Stimulated activated CD4-positive, alpha-beta T cell treated with anti-CD3 and anti-CD28 coated beads, TNF-alpha, amount 100 ng/mL, for 4 hours (primary cell): ENCODE data around the gene IL6R.
A peak's percentile ranks its signal among the peaks of the same experiment; 100 is the strongest.
"Not testable (repeated sequence)": the region's sequence is repeated elsewhere in the genome, so short reads cannot be mapped to it uniquely, and the experiment has no call there.

Experiments
- DNase-seq, 3 experiments: peaks; one replicate each; pipeline ENCODE4 v3.0.0-alpha.2; 2020; ENCODE audit warnings: low read depth in 3 of 3

IL6R gene

GRCh38 chr1:154406886-154407197 lies 1.7 kb downstream of the IL6R start:
- DNase-seq, result no peak

- peak in 1 of 3 experiments; percentile 40 for DNase-seq
Measured at GRCh38 chr1:154407198-154408091, 2.3 kb downstream of the IL6R start.

DNA sequence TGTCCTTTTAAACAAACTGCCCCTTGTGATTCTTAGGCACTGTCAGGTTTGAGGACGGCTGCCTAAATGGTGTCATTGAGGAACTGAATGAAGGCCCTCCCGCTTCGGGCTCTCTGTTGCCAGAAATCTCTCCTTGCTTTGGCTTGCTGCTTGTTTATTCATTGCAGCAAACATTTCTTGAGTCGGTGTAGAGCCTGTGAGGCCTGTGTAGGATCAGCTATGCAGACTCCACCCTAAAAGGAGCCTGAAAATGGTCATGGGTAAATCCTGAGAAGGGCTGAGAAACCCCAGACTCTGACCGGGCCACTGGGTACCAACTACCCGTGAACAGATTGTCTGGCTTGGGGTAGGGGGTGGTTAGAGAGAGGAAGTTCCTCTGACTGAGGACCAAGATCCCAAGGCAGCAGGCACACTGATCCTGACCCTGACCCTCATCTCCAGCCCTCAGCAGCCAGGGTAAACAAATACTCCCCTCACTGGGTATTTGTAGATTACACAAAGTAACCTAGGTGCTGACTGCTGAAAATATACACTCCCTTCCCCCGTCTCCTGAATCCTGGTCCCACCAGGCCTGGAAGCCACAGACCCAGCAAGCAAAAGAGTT lies 3.1 kb downstream of the IL6R start:
- no peak for DNase-seq

DNA sequence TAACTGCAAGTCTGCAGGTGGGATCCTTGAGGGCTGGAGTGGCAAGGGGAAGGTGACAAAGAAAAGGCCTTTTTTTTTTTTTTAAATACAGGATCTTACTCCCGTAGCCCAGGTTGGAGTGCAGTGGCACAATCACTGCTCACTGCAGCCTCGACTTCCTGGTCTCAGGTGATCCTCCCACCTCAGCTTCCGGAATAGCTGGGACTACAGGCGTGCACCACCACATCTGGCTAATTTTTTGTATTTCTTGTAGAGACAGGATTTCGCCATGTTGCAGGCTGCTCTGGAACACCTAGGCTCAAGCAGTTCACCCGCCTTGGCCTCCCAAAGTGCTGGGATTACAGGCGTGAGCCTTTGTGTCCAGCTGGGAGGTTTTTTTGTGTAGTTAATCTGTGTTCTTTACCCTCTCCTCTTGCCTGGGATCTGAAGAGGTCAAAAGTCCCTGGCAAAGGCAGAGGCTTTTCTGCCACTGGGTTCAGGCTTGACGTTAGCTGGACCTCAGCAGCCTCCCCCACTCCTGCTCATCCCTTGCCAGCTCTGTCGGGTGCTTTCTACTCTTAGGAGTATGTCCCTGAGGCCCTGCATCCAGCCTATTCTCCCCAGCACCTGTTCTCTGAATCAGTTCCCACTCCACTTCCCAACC lies 5.2 kb downstream of the IL6R start:
- no peak for DNase-seq

- no peak for DNase-seq
Measured at GRCh38 chr1:154411525-154411924, 6.4 kb downstream of the IL6R start.

DNA sequence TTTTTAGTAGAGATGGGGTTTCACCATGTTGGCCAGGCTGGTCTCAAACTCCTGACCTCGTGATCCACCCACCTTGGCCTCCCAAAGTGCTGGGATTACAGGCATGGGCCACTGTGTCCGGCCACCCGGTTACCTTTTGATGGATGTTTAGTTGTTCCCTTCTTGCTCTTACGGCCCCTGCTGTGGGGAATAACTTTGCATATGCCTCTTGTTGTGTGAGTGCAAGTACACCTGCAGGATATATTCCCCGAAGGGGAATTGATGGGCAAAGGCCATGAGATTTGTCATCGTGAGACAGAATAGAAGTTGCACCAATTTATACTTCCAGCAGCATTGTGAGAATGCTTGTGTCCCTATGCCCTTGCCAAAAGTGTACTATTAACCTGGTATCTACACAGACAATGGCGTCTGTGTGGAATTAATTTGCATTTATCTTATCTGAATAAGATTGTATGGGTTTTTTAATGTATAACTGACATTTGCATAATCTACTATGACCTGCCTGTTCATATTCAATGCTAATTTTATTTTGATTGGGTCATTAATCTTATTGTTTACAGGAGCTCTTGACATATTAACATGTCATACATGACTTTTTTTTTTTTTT lies 8.1 kb downstream of the IL6R start:
- no peak for DNase-seq

GRCh38 chr1:154414606-154415005 lies 9.5 kb downstream of the IL6R start:
- DNase-seq, result no peak

DNA sequence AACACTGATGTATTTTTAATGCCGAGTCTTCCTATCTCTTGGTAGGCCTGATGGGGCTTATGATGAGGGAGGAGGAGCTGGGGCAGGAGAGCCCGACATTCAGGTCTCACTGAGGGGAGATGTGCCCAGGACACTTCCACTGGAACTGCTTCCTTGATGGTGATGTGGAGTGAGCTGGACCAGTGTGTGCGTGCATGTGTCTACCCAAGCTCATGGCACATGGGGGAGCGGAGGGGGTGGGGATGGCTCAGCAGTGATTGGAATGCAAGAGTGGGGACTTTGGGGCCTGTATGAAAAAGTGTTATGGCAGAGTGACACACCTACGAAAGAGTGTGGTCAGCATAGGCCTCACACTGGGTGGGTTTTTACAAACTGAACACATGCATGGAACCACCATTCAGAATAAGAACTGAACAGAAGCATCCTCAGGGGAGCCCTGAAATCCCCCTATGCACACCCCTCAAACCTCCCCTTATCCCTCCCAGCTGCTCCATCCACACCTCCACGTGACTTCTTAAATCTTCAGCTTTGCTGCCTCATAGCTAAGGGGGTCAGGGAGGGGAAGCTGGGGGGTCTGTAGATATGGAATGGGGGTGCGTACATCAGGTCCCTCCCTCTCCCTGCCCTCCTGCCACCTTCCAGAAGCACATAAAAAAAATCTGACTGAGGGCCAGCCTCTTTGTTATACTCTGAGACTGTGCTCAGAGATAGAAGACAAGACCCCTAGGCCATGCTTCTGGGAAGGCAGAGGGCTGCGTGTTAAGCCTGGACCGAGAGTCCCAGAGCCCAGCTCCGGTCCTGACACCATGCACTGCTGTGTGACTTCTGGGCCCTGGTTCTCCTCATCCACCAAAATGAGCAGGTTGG lies 11.6 kb downstream of the IL6R start:
- no peak for DNase-seq

DNA sequence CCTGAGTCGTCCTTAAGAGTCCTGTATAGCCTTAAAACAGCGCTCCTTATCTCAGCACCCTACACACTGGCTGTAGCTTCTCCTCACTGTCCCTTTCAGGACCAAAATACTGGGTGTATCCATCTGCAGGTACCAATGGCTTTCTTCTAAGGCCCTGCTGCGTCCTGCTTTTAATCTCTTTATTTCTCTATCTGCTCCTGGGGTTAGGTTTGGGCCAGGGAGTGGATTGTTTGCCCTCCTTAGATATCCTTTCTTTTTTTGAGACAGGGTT lies 12.1 kb downstream of the IL6R start:
- DNase-seq, result no peak

- DNase-seq, result no peak
Measured at GRCh38 chr1:154418062-154418921, 13.1 kb downstream of the IL6R start.

DNA sequence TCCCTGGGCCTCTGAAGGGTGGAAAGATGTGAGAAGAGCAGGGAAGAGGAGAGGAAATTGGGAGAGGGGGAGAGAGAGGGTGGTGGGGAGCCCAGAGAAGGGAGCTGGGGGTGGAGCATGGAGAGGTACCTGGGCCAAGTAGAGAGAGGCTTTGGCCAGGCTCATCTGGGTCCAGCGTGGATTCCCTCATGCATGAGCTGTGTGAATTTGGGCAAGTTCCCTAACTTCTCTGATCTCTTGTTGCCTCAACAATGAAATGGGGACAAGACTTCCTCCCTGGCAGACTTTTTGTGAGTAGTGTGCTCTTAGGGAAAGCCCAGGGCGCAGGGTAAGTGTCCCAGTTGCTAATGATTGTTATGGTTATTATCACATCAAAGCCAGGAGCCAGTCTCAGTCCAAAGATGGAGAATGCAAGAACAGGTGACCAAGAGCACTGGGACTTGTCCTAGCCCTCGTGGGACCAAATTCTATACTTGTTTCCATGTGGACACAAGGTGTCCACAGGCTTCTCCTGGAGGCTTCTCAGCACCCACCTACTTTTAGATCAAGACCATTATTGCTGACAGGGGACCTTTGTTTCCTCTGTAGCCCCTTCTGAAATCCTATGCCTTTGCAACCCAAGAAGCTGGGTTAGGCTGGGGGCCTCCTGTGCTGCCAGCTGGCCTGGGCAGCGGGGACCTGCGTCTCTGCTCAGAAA lies 13.9 kb downstream of the IL6R start:
- DNase-seq, result no peak

GRCh38 chr1:154419620-154420571 lies 14.8 kb downstream of the IL6R start:
- no peak for DNase-seq

- DNase-seq, result no peak
Measured at GRCh38 chr1:154420961-154421924, 16.1 kb downstream of the IL6R start.

DNA sequence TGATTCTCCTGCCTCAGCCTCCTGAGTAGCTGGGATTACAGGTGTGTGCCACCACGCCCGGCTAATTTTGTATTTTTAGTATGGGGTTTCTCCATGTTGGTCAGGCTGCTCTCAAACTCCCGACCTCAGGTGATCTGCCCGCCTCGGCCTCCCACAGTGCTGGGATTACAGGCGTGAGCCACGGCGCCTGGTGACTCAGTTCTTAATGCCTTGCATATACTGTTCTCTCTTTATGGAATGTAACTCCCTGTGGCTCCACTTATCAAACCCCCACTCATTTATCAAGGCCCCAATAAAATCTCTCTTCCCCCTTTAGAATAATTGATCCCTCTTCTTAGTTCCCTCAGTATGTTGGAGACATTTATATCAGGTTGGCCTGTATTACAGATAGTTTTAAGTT lies 16.9 kb downstream of the IL6R start:
- not testable (repeated sequence) for DNase-seq

DNA sequence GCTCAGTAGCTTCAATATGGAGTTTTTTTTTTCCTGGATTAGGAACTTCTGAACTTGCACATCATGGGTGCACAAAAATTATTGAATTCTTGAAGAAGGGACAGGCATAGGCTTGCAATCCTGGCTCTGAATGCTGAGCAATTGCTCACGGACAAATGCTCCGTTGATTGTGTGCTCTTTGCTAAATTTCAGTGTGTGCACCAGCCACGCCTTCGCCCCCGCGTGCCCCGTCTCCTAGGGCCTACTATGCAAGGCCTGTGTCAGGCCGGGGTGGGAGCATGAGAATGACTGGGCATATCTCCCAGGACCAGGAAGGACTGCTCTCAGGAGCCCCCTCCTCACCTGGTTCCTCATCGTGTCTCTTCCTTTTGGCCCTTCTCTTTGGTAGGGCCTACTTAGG lies 17.4 kb downstream of the IL6R start:
- DNase-seq, result no peak

GRCh38 chr1:154423304-154423987 lies 18.3 kb downstream of the IL6R start:
- peak in 1 of 3 experiments; percentile 45 for DNase-seq

DNA sequence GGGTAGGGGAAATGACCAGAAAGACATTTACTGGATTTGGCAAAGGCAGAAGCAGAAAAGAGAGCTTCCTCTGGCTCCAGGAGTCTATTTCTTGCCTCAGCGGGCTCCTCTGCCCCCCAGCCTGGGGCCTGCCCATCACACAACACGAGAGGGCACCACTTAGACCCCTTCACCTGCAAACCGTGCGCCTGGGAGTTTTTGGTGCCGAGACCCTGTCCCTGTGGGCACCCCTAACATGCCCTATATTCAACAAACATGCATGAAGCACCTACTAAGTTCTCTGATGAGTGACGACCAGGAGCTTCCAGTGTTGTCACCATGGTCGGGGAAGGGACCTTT lies 18.8 kb downstream of the IL6R start:
- no peak for DNase-seq
